GM19468 (cell line): Measurements from ENCODE around the gene KCNS3.

Source experiments
- ATAC-seq: cut with Tn5 transposase; IDR thresholded peaks from one replicate; pipeline ENCODE4 v1.9.1; 2021; ENCODE audit warnings: mild to moderate bottlenecking, moderate library complexity, moderate number of reproducible peaks; ENCODE audit not compliant: unreplicated experiment; ENCODE audit errors: extremely low read depth

KCNS3 gene

DNA sequence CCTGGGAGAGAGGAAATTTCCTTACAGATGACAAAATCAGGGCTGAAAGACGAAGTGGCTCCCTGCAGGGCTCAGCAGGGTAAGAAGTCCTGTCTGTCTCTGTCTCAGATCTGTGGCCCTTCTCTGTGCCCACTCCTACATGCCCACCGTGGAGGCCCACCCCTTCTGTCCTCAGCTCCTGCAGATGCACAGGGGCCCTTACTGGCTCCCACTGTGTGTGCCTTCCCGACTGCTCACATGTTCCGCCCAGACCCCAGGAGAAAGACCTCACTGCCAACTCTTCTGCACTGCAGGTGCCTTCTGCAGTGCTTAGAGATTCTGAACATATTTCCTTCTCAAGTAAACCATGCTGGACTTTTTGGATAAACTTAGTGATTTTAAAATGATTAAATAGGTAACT lies 1.9 kb upstream of the KCNS3 start:
- no peak for ATAC-seq

DNA sequence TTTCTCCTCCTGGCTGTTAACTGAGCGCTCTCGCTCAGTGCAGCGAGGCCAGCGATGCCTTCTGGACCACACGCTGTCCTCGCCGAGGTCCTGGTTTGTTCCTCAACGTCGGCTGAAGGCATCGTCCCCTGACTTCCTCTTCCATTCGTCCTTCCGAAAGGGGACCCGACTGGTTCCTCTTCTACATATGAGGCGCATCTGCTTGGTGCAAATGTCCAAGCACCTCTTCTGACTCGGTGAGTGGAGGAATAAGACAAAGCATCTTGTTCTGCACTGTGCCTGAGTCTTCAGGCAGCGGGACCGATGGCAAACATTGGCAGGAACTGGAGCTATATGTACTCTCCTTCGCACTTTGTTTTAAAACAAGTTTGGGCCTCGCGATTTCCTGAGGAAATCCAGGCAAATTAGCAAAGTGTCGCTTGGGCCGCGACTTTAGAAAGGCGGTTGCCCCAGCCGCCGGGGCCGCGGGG lies 621 bp upstream of the KCNS3 start:
- no peak for ATAC-seq

GRCh38 chr2:17879137-17879912 lies 858 bp downstream of the KCNS3 start:
- no peak for ATAC-seq

GRCh38 chr2:17879913-17880274 lies 1.4 kb downstream of the KCNS3 start:
- ATAC-seq, result no peak

- no peak for ATAC-seq
Observed at GRCh38 chr2:17892770-17893534, 14.5 kb downstream of the KCNS3 start.

- ATAC-seq, result no peak
Observed at GRCh38 chr2:17894005-17894404, 15.5 kb downstream of the KCNS3 start.

- no peak for ATAC-seq
Observed at GRCh38 chr2:17894556-17894955, 16.1 kb downstream of the KCNS3 start.

- ATAC-seq, result no peak
Observed at GRCh38 chr2:17899871-17900270, 21.4 kb downstream of the KCNS3 start.

GRCh38 chr2:17901246-17901645 lies 22.8 kb downstream of the KCNS3 start:
- no peak for ATAC-seq

DNA sequence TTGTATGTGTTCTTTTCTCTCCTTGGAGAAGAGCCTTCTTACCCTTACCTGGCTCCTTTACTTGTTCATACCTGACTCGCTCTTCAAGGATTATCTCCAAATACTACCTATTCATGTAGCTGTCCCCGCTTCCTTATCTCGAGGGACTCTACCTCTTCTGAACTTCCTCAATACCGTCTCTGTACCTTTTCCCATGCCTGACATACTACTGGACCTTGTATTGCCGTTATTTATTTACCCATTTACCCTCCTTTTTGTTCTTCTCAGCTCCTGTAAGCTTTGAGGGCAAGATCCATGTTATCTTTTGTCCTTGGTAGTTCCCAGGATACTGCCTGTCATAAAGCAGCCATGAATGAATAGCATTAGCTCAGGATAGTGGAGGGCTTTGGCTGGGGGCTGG lies 32.5 kb downstream of the KCNS3 start:
- no peak for ATAC-seq

GRCh38 chr2:17911491-17912260 lies 33.2 kb downstream of the KCNS3 start:
- ATAC-seq, result no peak

- peak; percentile 93 for ATAC-seq
Observed at GRCh38 chr2:17912266-17912691, 33.8 kb downstream of the KCNS3 start.

GRCh38 chr2:17915099-17915498 lies 36.6 kb downstream of the KCNS3 start:
- no peak for ATAC-seq

- no peak for ATAC-seq
Observed at GRCh38 chr2:17915811-17916518, 37.5 kb downstream of the KCNS3 start.

GRCh38 chr2:17916584-17916983 lies 38.1 kb downstream of the KCNS3 start:
- ATAC-seq, result no peak

- ATAC-seq, result no peak
Observed at GRCh38 chr2:17918789-17919188, 40.3 kb downstream of the KCNS3 start.

GRCh38 chr2:17930773-17931172 lies 52.3 kb downstream of the KCNS3 start:
- ATAC-seq, result no peak

DNA sequence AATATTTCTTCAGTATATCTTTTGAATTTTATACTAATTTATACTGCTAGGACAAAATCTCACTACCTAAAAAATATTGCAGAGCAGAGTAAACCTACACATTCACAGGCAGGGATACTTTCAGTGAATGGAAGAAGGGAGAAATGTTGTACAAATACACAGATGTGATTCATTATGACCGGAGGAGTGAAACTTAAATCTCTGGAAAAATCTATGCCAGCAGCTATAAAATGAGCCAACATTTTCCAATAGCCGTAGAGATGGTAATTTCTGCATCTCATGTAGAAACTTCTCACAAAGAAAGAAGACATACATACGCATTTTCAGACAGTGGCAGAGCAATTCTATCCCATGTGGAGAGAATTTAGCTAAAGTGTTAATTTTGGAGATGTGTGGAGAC lies 54.8 kb downstream of the KCNS3 start:
- no peak for ATAC-seq

- no peak for ATAC-seq
Observed at GRCh38 chr2:17934721-17935120, 56.3 kb downstream of the KCNS3 start.

GRCh38 chr2:17935242-17935885 lies 56.9 kb downstream of the KCNS3 start:
- ATAC-seq, result no peak
